Femur (tissue), 1 donor: ENCODE measurements around the gene DAAM1.

ENCODE experiments used
- DNase-seq: peaks from one replicate; pipeline ENCODE4 v3.0.0-alpha.2; 2017

The DAAM1 gene

GRCh38 chr14:59344016-59344415 lies 155.5 kb downstream of the DAAM1 start:
- DNase-seq = no peak

GRCh38 chr14:59344691-59345455 lies 156.4 kb downstream of the DAAM1 start:
- DNase-seq = no peak

GRCh38 chr14:59346329-59346728 lies 157.9 kb downstream of the DAAM1 start:
- no peak for DNase-seq

- no peak for DNase-seq
Observed at GRCh38 chr14:59346796-59347510, 158.5 kb downstream of the DAAM1 start.

GRCh38 chr14:59347511-59347900 lies 159.0 kb downstream of the DAAM1 start:
- DNase-seq = no peak

- DNase-seq = no peak
Observed at GRCh38 chr14:59347915-59348314, 159.4 kb downstream of the DAAM1 start.

GRCh38 chr14:59349258-59349701 lies 160.8 kb downstream of the DAAM1 start:
- no peak for DNase-seq

GRCh38 chr14:59352961-59353360 lies 164.5 kb downstream of the DAAM1 start:
- DNase-seq = no peak

GRCh38 chr14:59354666-59355065 lies 166.2 kb downstream of the DAAM1 start:
- no peak for DNase-seq

- no peak for DNase-seq
Observed at GRCh38 chr14:59355091-59355490, 166.6 kb downstream of the DAAM1 start.

GRCh38 chr14:59356312-59356711 lies 167.8 kb downstream of the DAAM1 start:
- DNase-seq = no peak

- DNase-seq = no peak
Observed at GRCh38 chr14:59356767-59357166, 168.3 kb downstream of the DAAM1 start.

- no peak for DNase-seq
Observed at GRCh38 chr14:59358102-59358501, 169.6 kb downstream of the DAAM1 start.

- no peak for DNase-seq
Observed at GRCh38 chr14:59358784-59359183, 170.3 kb downstream of the DAAM1 start.

GRCh38 chr14:59359431-59360124 lies 171.1 kb downstream of the DAAM1 start:
- DNase-seq = no peak

GRCh38 chr14:59360233-59360632 lies 171.8 kb downstream of the DAAM1 start:
- DNase-seq = no peak

- DNase-seq = peak; percentile 48
Observed at GRCh38 chr14:59360923-59361794, 172.7 kb downstream of the DAAM1 start.

- no peak for DNase-seq
Observed at GRCh38 chr14:59362513-59362912, 174.0 kb downstream of the DAAM1 start.

- DNase-seq = no peak
Observed at GRCh38 chr14:59363531-59364226, 175.2 kb downstream of the DAAM1 start.

GRCh38 chr14:59370158-59370742 lies 181.8 kb downstream of the DAAM1 start:
- DNase-seq = no peak

- no peak for DNase-seq
Observed at GRCh38 chr14:59371771-59372170, 183.3 kb downstream of the DAAM1 start.

GRCh38 chr14:59374048-59374447 lies 185.6 kb downstream of the DAAM1 start:
- no peak for DNase-seq
